Measurements from ENCODE around the gene FRMD5. TPM values are rescaled to one million over a fixed set of nuclear protein-coding genes. Genes with fewer than 3 reads are reported as not detected.

FRMD5 gene
- total RNA-seq, 1 experiment from 2014 or later: 17.4 TPM

- Mint-ChIP-seq H3K9me3 (ENCODE audit: unreplicated experiment) (no peaks in the 10 kb centered on the region), H3K27ac (ENCODE audit: unreplicated experiment) (no peak overlapping the region), H3K4me1 (ENCODE audit: low read depth, unreplicated experiment) (peaks cover 13% of the 10 kb centered on the region), H3K36me3 (ENCODE audit: insufficient read depth, unreplicated experiment) (peaks cover 13% of the 10 kb centered on the region), H3K27me3 (ENCODE audit: insufficient read depth, unreplicated experiment) (no peaks in the 10 kb centered on the region), H3K4me3 (ENCODE audit: unreplicated experiment) (no peak overlapping the region)
- Histone ChIP-seq H3K27me3 (replicated peaks; ENCODE audit: control insufficient read depth, insufficient read depth, low read length) (no peaks in the 10 kb centered on the region), H3K9me3 (no peaks in the 10 kb centered on the region), H3K4me1 (no peaks in the 10 kb centered on the region; the same call in 1 of the 2 replicates), H3K4me3 (ENCODE audit: low read depth, low read length) (no peak overlapping the region), H3K36me3 (ENCODE audit: control insufficient read depth, insufficient read depth, low read length) (no peaks in the 10 kb centered on the region)
- ChIA-PET CTCF (no interaction called here), POLR2A (no interaction called here)
- DNase-seq: no peak
- TF ChIP-seq CTCF (IDR thresholded peaks at IDR 0.05; ENCODE audit: insufficient read depth in 1 of 2, low read depth in 1 of 2, low read length in 1 of 2, severe bottlenecking in 1 of 2, unreplicated experiment in 1 of 2): no peak
- no TSS peak for BruUV-seq (replicated peaks)
- intact Hi-C loops (cut with micrococcal nuclease; ENCODE audit: unreplicated experiment): no loop called here
Observed at GRCh38 chr15:44145495-44145894, 49.6 kb downstream of the FRMD5 start.

DNA sequence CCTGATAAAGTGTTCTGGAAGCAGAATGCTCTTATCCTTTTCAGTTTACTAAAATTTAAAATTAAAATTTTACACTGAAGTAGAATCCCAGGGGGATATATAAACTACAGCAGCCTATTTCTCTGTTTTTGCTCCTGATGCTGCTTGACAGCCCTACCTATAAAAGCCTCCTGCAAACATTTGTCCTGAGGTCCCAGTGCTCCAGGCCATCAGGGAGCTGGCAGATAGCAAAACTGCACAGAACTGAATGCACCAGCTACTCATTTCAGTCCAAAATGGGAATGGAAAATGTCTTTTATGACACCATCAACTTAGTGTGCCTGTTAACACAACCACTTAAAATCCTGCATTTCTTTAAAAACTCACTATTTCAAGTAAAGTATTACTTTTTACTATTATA is 50.1 kb downstream of the FRMD5 start:
- CTCF ChIA-PET: no interaction called here
- no TSS peak for BruUV-seq (replicated peaks)

DNA sequence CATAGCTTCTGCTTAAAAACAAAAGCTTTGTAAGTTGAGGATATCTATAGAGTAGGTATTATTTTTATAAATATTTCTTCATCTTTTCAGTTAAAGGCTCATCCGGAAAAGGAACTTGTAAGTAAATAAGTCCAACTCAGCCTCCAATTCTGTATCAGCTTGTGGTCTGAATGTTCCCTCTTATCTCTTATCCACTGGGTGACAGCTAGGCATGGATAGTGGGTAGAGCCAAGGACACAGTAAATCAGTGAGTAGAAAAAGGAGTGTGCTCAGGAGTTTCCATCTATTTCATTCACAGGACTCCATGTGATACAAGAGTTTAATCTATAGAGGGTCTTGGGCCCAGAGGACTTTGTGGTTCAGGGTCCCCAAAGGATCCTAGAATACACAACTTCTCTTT is 50.9 kb downstream of the FRMD5 start:
- H3K9me3 Mint-ChIP-seq (ENCODE audit: unreplicated experiment): no peaks in the 10 kb centered on the region
- peaks cover 6% of the 10 kb centered on the region for H3K36me3 Mint-ChIP-seq (ENCODE audit: insufficient read depth, unreplicated experiment)
- no peaks in the 10 kb centered on the region for H3K27me3 Mint-ChIP-seq (ENCODE audit: insufficient read depth, unreplicated experiment)
- CTCF ChIA-PET: no interaction called here
- no peaks in the 10 kb centered on the region for H3K9me3 ChIP-seq
- H3K27me3 ChIP-seq (replicated peaks; ENCODE audit: control insufficient read depth, insufficient read depth, low read length): no peaks in the 10 kb centered on the region
- DNase-seq: no peak
- H3K4me3 ChIP-seq (ENCODE audit: low read depth, low read length): no peak overlapping the region
- POLR2A ChIA-PET: no interaction called here
- intact Hi-C loops (cut with micrococcal nuclease; ENCODE audit: unreplicated experiment): no loop called here
- peaks cover 8% of the 10 kb centered on the region for H3K4me1 Mint-ChIP-seq (ENCODE audit: low read depth, unreplicated experiment)
- no peak overlapping the region for H3K4me3 Mint-ChIP-seq (ENCODE audit: unreplicated experiment)
- H3K36me3 ChIP-seq (ENCODE audit: control insufficient read depth, insufficient read depth, low read length): no peaks in the 10 kb centered on the region
- no peak for TF ChIP-seq CTCF (IDR thresholded peaks at IDR 0.05; ENCODE audit: insufficient read depth in 1 of 2, low read depth in 1 of 2, low read length in 1 of 2, severe bottlenecking in 1 of 2, unreplicated experiment in 1 of 2)
- no peak overlapping the region for H3K27ac Mint-ChIP-seq (ENCODE audit: unreplicated experiment)
- BruUV-seq (replicated peaks): no TSS peak
- no peaks in the 10 kb centered on the region; the same call in 1 of the 2 replicates for H3K4me1 ChIP-seq

More for the DNA sequence above, 50.1 kb downstream of the FRMD5 start:
- TF ChIP-seq CTCF (IDR thresholded peaks at IDR 0.05; ENCODE audit: insufficient read depth in 1 of 2, low read depth in 1 of 2, low read length in 1 of 2, severe bottlenecking in 1 of 2, unreplicated experiment in 1 of 2): no peak
- intact Hi-C loops (cut with micrococcal nuclease; ENCODE audit: unreplicated experiment): no loop called here
- H3K27me3 Mint-ChIP-seq (ENCODE audit: insufficient read depth, unreplicated experiment): no peaks in the 10 kb centered on the region
- no peaks in the 10 kb centered on the region for H3K27me3 ChIP-seq (replicated peaks; ENCODE audit: control insufficient read depth, insufficient read depth, low read length)
- H3K4me1 Mint-ChIP-seq (ENCODE audit: low read depth, unreplicated experiment): peaks cover 13% of the 10 kb centered on the region
- no peak overlapping the region for H3K27ac Mint-ChIP-seq (ENCODE audit: unreplicated experiment)
- no peaks in the 10 kb centered on the region; the same call in 1 of the 2 replicates for H3K4me1 ChIP-seq
- H3K4me3 Mint-ChIP-seq (ENCODE audit: unreplicated experiment): no peak overlapping the region
- no peaks in the 10 kb centered on the region for H3K9me3 ChIP-seq
- no peaks in the 10 kb centered on the region for H3K9me3 Mint-ChIP-seq (ENCODE audit: unreplicated experiment)
- no peak overlapping the region for H3K4me3 ChIP-seq (ENCODE audit: low read depth, low read length)
- POLR2A ChIA-PET: no interaction called here
- no peak for DNase-seq
- H3K36me3 Mint-ChIP-seq (ENCODE audit: insufficient read depth, unreplicated experiment): peaks cover 9% of the 10 kb centered on the region
- no peaks in the 10 kb centered on the region for H3K36me3 ChIP-seq (ENCODE audit: control insufficient read depth, insufficient read depth, low read length)
